GM23248 (cell line): ENCODE measurements around the gene ISM1.

Source experiments
- EZH2 ChIP-seq: fragments of 200-600 bp; sonication (generic); IDR thresholded peaks from 2 replicates; pipeline ENCODE4 v1.6.1; 2018; ENCODE audit warnings: antibody characterized with exemption, mild to moderate bottlenecking; ENCODE audit not compliant: insufficient read depth, poor library complexity, severe bottlenecking
- EZH2phosphoT487 ChIP-seq: fragments of 200-600 bp; sonication (generic); IDR thresholded peaks from 2 replicates; pipeline ENCODE4 v1.6.1; 2018; ENCODE audit warnings: antibody characterized with exemption, moderate library complexity, mild to moderate bottlenecking, low read depth; ENCODE audit not compliant: insufficient read depth

DNA sequence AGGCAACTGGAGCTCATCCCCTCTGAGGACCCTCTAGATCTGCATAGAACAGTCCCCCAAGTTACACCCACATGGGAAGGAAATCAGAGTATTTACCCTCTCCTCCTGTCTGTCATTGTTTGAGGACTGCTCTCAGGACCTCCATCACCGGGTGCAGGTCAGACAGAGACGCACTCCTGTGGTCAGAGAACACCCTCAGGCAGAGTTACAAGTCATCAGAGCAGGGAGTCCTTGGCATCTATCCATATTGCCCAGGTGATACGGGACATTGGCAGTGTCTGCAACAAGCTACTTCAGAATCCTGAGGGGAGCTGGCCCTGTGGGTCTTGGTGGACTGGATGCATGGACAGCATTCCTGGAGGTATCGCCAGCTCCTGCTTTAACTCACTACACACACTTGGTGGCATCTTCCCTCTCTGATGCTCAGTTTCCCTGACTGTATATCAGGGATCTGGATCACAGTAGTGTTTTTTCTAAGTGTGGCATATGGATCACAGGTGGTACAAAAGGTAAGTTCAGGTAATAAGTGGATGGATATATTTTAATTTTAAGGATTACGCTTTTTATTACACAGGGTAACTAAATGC is 15.1 kb upstream of the ISM1 start:
- TF ChIP-seq EZH2phosphoT487 (no peak), EZH2 (no peak)
